Measurements from ENCODE around the gene ASCL5.

Gene ASCL5

GRCh38 chr1:201140235-201140940, 13.4 kb upstream of the ASCL5 start:
- H3K9ac ChIP-seq (ENCODE audit: low read depth, low read length) = no peak overlapping the region
- no peaks in the 10 kb centered on the region for H3K4me1 ChIP-seq (ENCODE audit: control insufficient read depth, insufficient read depth, low read length)
- H3K4me3 ChIP-seq (ENCODE audit: low read depth, low read length) = no peak overlapping the region
- H3K9me3 ChIP-seq (ENCODE audit: control insufficient read depth, insufficient read depth, low read length) = no peaks in the 10 kb centered on the region
- no peaks in the 10 kb centered on the region for H3K27me3 ChIP-seq (ENCODE audit: control insufficient read depth, insufficient read depth, low read length)
- peaks cover 95% of the 10 kb centered on the region for H3K36me3 ChIP-seq (ENCODE audit: control insufficient read depth, insufficient read depth, low read length)

GRCh38 chr1:201139756-201140155, 12.8 kb upstream of the ASCL5 start:
- Histone ChIP-seq H3K9me3 (ENCODE audit: control insufficient read depth, insufficient read depth, low read length) (no peaks in the 10 kb centered on the region), H3K9ac (ENCODE audit: low read depth, low read length) (no peak overlapping the region), H3K4me3 (ENCODE audit: low read depth, low read length) (no peak overlapping the region), H3K36me3 (ENCODE audit: control insufficient read depth, insufficient read depth, low read length) (peaks cover 95% of the 10 kb centered on the region), H3K27me3 (ENCODE audit: control insufficient read depth, insufficient read depth, low read length) (no peaks in the 10 kb centered on the region), H3K4me1 (ENCODE audit: control insufficient read depth, insufficient read depth, low read length) (no peaks in the 10 kb centered on the region)

DNA sequence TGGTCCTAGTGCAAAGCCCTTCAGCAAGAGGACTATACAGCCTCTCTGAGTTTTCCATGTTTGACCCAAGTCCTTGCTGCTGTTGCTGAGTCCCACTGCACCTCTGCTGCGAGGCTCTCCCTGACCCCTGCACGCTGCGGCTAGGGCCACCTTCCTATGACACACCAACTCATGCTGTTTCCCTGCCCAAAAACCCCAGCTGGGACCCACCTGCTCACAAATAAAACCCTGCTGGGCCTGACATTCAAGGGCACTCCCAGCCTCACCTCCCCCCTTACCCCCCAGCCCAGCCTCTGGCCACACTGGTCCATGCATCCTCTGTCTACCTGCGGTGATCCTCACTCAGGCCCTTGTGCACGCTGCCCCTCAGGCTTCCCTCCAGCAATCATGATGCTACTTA, 12.3 kb upstream of the ASCL5 start:
- no peaks in the 10 kb centered on the region for H3K4me1 ChIP-seq (ENCODE audit: control insufficient read depth, insufficient read depth, low read length)
- H3K36me3 ChIP-seq (ENCODE audit: control insufficient read depth, insufficient read depth, low read length) = peaks cover 93% of the 10 kb centered on the region
- no peaks in the 10 kb centered on the region for H3K9me3 ChIP-seq (ENCODE audit: control insufficient read depth, insufficient read depth, low read length)
- H3K27me3 ChIP-seq (ENCODE audit: control insufficient read depth, insufficient read depth, low read length) = no peaks in the 10 kb centered on the region
- H3K9ac ChIP-seq (ENCODE audit: low read depth, low read length) = no peak overlapping the region
- no peak overlapping the region for H3K4me3 ChIP-seq (ENCODE audit: low read depth, low read length)

DNA sequence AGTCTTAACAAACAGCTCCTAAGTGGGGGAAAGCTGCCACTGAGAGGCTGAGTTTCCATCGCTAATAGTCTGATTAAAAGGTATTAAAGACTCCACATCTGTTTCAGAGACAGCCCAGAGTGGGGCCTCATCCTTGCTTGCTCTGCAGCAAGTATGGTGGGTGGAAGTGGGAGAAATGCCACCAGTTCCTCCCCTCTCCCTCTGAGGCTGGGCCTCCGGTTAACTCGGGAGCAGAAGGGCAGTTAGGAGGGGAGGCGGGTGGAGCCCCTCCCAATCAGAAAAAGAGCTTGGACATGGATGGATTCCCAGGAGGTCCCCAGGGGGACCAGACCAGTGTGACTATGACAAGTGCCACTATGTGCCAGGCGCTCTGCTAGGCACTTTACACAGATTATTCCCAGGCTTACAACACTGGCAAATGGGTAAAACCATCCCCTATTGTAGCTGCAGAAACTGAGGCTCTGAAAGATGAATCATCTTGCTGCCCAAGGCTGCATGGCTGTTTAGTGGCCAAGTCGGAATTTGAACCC, 11.4 kb upstream of the ASCL5 start:
- Histone ChIP-seq H3K36me3 (ENCODE audit: control insufficient read depth, insufficient read depth, low read length) (peaks cover 88% of the 10 kb centered on the region), H3K9me3 (ENCODE audit: control insufficient read depth, insufficient read depth, low read length) (no peaks in the 10 kb centered on the region), H3K27me3 (ENCODE audit: control insufficient read depth, insufficient read depth, low read length) (no peaks in the 10 kb centered on the region), H3K4me1 (ENCODE audit: control insufficient read depth, insufficient read depth, low read length) (no peaks in the 10 kb centered on the region), H3K4me3 (ENCODE audit: low read depth, low read length) (no peak overlapping the region), H3K9ac (ENCODE audit: low read depth, low read length) (no peak overlapping the region)

- no peaks in the 10 kb centered on the region for H3K9me3 ChIP-seq (ENCODE audit: control insufficient read depth, insufficient read depth, low read length)
- no peak overlapping the region for H3K4me3 ChIP-seq (ENCODE audit: low read depth, low read length)
- no peak overlapping the region for H3K9ac ChIP-seq (ENCODE audit: low read depth, low read length)
- H3K36me3 ChIP-seq (ENCODE audit: control insufficient read depth, insufficient read depth, low read length) = peaks cover 82% of the 10 kb centered on the region
- no peaks in the 10 kb centered on the region for H3K4me1 ChIP-seq (ENCODE audit: control insufficient read depth, insufficient read depth, low read length)
- no peaks in the 10 kb centered on the region for H3K27me3 ChIP-seq (ENCODE audit: control insufficient read depth, insufficient read depth, low read length)
Measured at GRCh38 chr1:201137579-201138310, 10.8 kb upstream of the ASCL5 start.

GRCh38 chr1:201137024-201137392, 10.0 kb upstream of the ASCL5 start:
- Histone ChIP-seq H3K36me3 (ENCODE audit: control insufficient read depth, insufficient read depth, low read length) (peaks cover 75% of the 10 kb centered on the region), H3K9ac (ENCODE audit: low read depth, low read length) (no peak overlapping the region), H3K4me1 (ENCODE audit: control insufficient read depth, insufficient read depth, low read length) (no peaks in the 10 kb centered on the region), H3K4me3 (ENCODE audit: low read depth, low read length) (no peak overlapping the region), H3K9me3 (ENCODE audit: control insufficient read depth, insufficient read depth, low read length) (no peaks in the 10 kb centered on the region), H3K27me3 (ENCODE audit: control insufficient read depth, insufficient read depth, low read length) (no peaks in the 10 kb centered on the region)

DNA sequence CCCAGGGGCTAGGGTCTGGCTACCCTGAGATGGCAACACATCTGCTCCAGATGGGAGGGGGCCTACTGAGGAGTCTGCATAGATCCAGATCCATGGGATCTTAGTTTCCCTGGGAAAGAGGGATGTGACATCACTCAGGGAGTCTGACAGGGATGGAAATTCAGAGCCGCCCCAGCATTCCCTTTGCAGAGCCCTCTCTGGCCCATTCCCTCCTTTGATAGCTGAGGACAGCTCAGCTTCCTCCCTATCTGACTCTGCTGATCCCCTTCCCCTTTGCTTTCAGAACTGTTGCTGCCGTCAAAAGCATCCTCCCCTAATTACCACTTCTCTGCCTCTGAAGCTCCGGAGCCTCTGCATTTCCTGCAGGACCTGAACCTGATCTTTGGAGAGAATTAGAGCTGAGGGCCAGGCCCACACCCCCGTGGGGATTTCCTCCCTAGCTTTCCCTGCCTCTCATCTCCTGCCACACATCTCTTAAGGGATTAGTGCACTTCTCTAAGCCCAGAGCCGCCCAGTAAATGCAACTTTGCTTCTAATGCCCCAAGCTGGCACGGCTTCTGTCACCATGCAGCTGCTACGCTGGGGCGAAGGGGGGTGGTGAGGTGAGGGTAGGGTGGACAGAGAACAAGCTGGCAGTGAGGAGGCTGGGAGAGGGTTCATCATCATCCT, 9.5 kb upstream of the ASCL5 start:
- Histone ChIP-seq H3K9ac (ENCODE audit: low read depth, low read length) (no peak overlapping the region), H3K27me3 (ENCODE audit: control insufficient read depth, insufficient read depth, low read length) (no peaks in the 10 kb centered on the region), H3K4me3 (ENCODE audit: low read depth, low read length) (no peak overlapping the region), H3K36me3 (ENCODE audit: control insufficient read depth, insufficient read depth, low read length) (peaks cover 70% of the 10 kb centered on the region), H3K4me1 (ENCODE audit: control insufficient read depth, insufficient read depth, low read length) (no peaks in the 10 kb centered on the region), H3K9me3 (ENCODE audit: control insufficient read depth, insufficient read depth, low read length) (no peaks in the 10 kb centered on the region)

- Histone ChIP-seq H3K9ac (ENCODE audit: low read depth, low read length) (no peak overlapping the region), H3K4me3 (ENCODE audit: low read depth, low read length) (no peak overlapping the region), H3K4me1 (ENCODE audit: control insufficient read depth, insufficient read depth, low read length) (no peaks in the 10 kb centered on the region), H3K9me3 (ENCODE audit: control insufficient read depth, insufficient read depth, low read length) (no peaks in the 10 kb centered on the region), H3K36me3 (ENCODE audit: control insufficient read depth, insufficient read depth, low read length) (peaks cover 49% of the 10 kb centered on the region), H3K27me3 (ENCODE audit: control insufficient read depth, insufficient read depth, low read length) (no peaks in the 10 kb centered on the region)
Measured at GRCh38 chr1:201134405-201134804, 7.4 kb upstream of the ASCL5 start.

GRCh38 chr1:201131398-201131797, 4.4 kb upstream of the ASCL5 start:
- no peak overlapping the region for H3K9ac ChIP-seq (ENCODE audit: low read depth, low read length)
- peaks cover 24% of the 10 kb centered on the region for H3K36me3 ChIP-seq (ENCODE audit: control insufficient read depth, insufficient read depth, low read length)
- no peaks in the 10 kb centered on the region for H3K27me3 ChIP-seq (ENCODE audit: control insufficient read depth, insufficient read depth, low read length)
- no peaks in the 10 kb centered on the region for H3K9me3 ChIP-seq (ENCODE audit: control insufficient read depth, insufficient read depth, low read length)
- no peak overlapping the region for H3K4me3 ChIP-seq (ENCODE audit: low read depth, low read length)
- H3K4me1 ChIP-seq (ENCODE audit: control insufficient read depth, insufficient read depth, low read length) = peaks cover 8% of the 10 kb centered on the region

DNA sequence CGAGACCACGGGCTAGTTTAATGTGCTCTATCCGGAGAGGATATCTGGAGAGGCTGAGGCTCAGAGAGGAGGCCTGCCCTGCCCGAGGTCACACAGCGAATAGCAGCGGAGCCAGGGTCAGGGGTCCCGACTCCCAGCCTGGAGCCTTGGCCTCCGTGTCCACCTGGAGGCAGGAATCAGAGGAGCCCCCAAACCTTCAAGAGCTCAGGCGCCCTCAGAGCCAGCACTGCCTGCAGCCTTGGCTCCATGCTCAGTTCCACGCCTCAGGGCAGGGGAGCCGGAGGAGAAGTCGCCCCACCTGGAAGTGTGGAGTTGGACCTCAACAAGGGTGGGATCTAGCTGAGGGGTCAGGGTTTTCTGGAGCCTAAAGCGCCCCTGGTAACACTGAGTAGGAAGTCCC, 2.0 kb upstream of the ASCL5 start:
- H3K9ac ChIP-seq (ENCODE audit: low read depth, low read length) = no peak overlapping the region
- H3K9me3 ChIP-seq (ENCODE audit: control insufficient read depth, insufficient read depth, low read length) = no peaks in the 10 kb centered on the region
- H3K4me3 ChIP-seq (ENCODE audit: low read depth, low read length) = no peak overlapping the region

DNA sequence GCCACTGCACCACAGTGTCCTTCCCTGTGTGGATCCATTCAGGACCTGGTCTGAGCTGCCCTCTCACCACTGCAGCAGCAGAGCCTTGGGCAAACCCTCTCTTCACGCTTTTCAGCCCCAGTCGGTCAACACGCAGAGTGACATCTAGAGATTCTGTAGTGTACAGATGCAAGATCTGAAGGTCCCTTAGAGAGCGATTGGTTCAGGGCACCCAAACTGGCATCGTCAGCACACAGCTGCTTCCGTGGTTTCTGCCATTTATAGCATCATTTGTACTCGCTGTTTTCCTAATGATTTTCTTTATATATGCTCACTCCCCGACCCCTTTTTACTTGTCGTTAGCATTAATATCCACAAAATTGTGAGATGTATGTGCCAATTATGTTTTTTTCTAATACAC, 1.5 kb upstream of the ASCL5 start:
- Histone ChIP-seq H3K9ac (ENCODE audit: low read depth, low read length) (no peak overlapping the region), H3K4me1 (ENCODE audit: control insufficient read depth, insufficient read depth, low read length) (peaks cover 8% of the 10 kb centered on the region), H3K4me3 (ENCODE audit: low read depth, low read length) (no peak overlapping the region), H3K27me3 (ENCODE audit: control insufficient read depth, insufficient read depth, low read length) (peaks cover 10% of the 10 kb centered on the region), H3K36me3 (ENCODE audit: control insufficient read depth, insufficient read depth, low read length) (no peaks in the 10 kb centered on the region), H3K9me3 (ENCODE audit: control insufficient read depth, insufficient read depth, low read length) (no peaks in the 10 kb centered on the region)

More for the DNA sequence above, 2.0 kb upstream of the ASCL5 start:
- Histone ChIP-seq H3K27me3 (ENCODE audit: control insufficient read depth, insufficient read depth, low read length) (peaks cover 10% of the 10 kb centered on the region), H3K4me1 (ENCODE audit: control insufficient read depth, insufficient read depth, low read length) (peaks cover 8% of the 10 kb centered on the region), H3K36me3 (ENCODE audit: control insufficient read depth, insufficient read depth, low read length) (peaks cover 1% of the 10 kb centered on the region)
